HG03280 (cell line): ENCODE results near the gene OR4D11.
"Not testable (repeated sequence)": the region's sequence is repeated elsewhere in the genome, so short reads cannot be mapped to it uniquely, and the experiment has no call there.

Experiments used
- ATAC-seq: cut with Tn5 transposase; IDR thresholded peaks from one replicate; pipeline ENCODE4 v1.9.1; 2021; ENCODE audit warnings: mild to moderate bottlenecking, moderate library complexity; ENCODE audit not compliant: unreplicated experiment

OR4D11 gene

GRCh38 chr11:59547605-59548308 lies 44.4 kb downstream of the OR4D11 start:
- ATAC-seq: not testable (repeated sequence)

GRCh38 chr11:59548309-59548656 lies 44.9 kb downstream of the OR4D11 start:
- no peak for ATAC-seq

DNA sequence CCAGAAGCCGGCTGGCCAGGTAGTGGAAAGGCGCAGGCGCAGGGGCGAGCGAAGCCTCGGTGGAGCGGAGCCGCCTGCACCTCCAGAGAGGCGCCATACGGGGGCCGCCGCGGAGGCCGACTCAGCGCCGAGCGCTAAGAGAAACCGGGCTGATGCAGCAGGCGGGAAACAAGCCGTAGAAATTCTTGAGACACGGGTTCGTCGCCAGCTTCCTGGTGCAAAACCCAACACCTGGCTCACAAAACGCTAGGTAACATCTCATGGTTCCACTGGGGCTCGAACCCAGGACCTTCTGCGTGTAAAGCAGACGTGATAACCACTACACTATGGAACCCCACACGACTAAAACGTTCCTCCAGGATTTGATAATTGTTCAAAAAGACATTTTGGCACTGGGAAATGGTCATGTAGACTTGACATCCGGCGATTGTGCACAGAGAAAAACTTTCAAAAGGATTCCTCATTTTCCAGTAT lies 47.0 kb downstream of the OR4D11 start:
- peak; percentile 93 for ATAC-seq

DNA sequence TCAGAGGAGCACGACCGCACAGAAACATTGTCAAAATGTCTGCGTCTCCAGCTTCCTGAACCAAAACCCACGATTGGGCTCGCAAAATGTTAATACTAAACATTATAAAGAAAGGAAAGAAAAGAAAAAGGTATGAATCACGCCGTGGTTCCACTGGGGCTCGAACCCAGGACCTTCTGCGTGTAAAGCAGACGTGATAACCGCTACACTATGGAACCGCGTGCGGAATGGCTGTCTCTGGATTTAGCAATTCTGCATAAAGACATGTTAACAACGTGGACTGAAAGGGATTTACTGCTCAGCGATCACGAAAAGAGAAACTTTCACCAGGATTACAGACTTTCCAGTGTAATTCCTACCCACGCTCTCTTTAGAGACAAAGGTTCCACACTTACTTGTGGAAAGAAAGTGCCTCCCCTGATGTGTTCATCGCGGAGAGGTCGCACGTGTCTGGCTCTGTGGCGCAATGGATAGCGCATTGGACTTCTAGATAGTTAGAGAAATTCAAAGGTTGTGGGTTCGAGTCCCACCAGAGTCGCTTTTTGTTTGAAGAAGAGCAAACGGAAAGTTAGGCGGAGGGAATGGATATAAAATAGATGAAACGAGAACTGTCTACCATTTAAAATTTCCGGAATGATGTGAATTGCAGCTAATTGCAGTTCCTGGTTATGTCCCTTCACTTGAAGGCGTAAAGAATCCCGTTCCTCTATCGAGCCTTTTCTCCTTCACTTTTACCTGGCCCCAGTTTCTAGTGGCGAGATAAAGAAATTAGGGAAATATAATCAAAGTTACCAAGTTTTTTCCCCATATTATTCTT lies 47.7 kb downstream of the OR4D11 start:
- peak; percentile 37 for ATAC-seq

DNA sequence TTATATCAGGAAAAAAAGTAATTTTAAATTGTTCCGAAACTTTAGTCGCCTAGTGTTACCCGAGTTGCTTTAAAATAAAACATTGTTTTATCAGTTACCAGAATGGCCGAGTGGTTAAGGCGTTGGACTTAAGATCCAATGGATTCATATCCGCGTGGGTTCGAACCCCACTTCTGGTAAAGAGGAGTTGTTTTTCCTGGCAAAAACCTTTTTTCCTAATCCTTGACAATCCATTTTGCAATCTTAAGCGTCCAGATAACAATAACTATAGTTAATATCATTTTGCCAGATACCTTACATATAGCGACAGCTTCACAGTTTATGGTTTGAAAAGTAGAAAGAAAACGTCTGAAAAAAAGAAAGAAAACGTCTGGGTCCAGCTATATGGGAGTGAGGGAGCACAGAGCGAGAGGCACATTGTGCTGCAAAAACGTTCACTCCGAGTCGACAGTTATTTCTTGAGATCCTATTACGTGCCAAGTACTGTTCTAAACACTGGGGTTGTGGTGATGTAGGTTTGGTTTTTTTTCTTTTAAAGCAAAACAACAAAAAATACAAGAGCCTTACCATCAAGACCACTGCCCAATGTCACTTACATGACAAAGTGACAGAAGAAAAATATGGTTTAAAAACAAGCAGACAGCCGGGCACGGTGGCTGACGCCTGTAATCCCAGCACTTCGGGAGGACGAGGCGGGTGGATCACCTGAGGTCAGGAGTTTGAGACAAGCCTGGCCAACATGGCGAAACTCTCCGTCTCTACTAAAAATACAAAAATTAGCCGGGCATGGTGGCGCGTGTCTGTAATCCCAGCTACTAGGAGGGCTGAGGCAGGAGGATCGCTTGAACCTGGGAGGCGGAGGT lies 48.5 kb downstream of the OR4D11 start:
- ATAC-seq: no peak

DNA sequence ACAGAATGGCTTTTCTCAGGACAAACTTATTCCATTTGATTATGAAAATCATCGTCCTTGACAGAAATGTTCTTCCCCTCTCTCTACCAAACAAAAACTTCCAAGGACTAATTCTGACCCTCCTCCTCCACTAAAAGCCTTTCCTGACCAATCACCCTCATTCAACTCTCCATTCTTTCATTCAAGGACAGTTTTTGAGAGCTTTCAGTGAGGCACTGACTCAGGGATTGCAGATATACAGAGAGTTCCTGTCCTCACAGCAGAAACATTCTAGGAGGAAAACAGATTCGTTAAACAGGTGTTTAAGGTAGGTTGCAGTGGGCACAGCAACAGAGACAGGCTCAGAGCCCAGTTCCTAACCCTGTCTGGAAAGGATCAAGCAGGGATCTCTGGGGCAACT lies 49.5 kb downstream of the OR4D11 start:
- ATAC-seq: no peak

GRCh38 chr11:59553323-59553722 lies 49.9 kb downstream of the OR4D11 start:
- no peak for ATAC-seq
